KBM-7 (cell line): Measurements from ENCODE around the gene HPSE2.

ENCODE experiments used
- DNase-seq: peaks from one replicate; pipeline ENCODE4 v3.0.0-alpha.2; 2015
- in situ Hi-C: fragments of 300-500 bp; cut with MboI; formaldehyde crosslinking; loops from 2 replicates; pipeline ENCODE4 v1.14.3; 2020; ENCODE audit warnings: low sequenced_read_pairs, low pct_unique_long_range_greater_than_20kb, mixed read lengths

The HPSE2 gene

DNA sequence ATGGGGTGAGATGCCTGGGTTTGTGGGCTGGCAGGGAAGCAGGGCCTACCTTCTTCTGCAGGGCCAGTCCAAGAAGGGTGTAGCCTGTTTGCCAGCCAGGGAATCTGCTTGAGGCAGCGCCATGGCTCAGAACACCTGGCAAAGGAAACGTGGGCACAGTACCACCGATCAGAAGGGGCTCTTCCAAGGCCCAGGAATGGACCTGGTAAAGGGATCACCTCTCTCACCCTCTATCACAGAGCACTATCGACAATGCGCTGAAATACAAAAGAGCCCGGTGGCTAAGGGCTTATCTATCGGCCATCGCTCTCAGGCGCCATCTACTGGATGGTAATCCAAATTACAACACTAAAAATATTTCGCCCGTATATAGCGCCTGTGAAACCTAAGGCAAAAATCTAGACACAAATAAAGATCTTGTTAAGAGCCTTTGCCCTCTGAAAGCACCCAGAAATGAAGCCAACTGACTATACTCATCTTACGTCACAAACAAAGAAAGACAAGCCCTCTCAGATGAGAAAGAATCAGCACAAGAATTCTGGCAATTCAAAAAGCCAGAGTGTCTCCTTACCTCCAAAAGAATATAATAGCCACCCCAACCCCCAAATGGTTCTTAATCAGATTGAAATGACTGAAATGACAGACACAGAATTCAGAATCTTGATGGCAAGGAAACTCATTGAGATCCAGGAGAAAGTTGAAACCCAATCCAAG lies 571.2 kb downstream of the HPSE2 start:
- peak; percentile 66 for DNase-seq
- in situ Hi-C loops, result no loop called here

DNA sequence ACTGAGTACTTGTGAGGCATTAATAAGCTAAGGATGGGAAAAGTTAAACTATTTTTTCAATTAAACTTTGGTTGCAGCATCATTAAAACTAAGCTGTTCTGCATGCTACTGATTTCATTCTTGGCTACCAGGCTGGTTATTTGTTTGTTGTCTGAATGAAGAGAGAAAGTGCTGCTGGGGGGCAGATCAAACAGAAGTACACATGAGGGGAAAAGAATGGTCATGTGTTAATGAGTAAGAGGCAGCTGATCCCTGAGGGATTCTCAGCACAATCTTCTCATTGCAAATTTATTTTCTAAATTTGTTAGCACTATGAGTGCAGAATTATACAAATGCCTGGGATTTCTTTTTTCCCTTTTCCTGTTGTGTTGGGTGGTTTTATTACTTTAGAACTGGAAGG lies 575.7 kb downstream of the HPSE2 start:
- in situ Hi-C loops, result no loop called here
- no peak for DNase-seq

DNA sequence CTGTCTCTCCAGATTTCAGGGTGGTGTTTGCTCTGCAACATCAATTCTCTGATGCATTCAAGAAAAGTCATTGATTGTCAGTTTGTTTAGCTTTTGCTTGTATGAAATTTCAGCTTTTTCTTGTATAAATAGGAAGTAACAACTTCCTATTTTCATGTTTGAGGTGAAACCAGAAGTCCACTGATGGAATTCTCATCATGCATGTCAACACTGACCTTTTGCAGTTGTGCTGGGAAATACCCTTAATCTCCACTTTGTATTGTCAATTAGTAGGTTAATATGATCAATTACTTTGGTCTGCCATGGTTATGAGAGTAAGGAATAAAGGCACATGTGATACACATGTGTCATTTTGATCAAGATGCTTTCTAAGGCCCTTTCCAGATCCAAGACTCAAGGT lies 580.2 kb downstream of the HPSE2 start:
- in situ Hi-C loops, result no loop called here

DNA sequence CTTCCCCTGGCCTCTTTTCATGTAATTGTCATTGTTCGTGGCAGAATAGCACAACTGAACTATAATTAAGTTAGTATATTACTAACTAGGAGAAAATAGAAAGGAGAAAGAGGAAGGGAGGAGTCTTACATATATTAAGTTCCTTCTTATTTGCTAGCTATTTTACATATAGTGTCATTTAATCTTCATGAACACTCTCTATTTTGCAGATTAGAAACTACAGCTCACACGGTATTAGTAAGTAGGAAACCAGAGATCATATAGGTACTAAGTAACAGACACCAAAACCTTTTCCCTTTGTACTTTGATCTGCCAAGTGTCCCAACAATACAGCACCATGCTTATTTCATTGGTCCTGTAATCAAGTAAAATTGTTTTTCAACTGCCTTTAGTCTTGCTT lies 586.5 kb downstream of the HPSE2 start:
- no peak for DNase-seq
- in situ Hi-C loops, result no loop called here

More for the DNA sequence above, 580.2 kb downstream of the HPSE2 start:
- DNase-seq, result no peak

DNA sequence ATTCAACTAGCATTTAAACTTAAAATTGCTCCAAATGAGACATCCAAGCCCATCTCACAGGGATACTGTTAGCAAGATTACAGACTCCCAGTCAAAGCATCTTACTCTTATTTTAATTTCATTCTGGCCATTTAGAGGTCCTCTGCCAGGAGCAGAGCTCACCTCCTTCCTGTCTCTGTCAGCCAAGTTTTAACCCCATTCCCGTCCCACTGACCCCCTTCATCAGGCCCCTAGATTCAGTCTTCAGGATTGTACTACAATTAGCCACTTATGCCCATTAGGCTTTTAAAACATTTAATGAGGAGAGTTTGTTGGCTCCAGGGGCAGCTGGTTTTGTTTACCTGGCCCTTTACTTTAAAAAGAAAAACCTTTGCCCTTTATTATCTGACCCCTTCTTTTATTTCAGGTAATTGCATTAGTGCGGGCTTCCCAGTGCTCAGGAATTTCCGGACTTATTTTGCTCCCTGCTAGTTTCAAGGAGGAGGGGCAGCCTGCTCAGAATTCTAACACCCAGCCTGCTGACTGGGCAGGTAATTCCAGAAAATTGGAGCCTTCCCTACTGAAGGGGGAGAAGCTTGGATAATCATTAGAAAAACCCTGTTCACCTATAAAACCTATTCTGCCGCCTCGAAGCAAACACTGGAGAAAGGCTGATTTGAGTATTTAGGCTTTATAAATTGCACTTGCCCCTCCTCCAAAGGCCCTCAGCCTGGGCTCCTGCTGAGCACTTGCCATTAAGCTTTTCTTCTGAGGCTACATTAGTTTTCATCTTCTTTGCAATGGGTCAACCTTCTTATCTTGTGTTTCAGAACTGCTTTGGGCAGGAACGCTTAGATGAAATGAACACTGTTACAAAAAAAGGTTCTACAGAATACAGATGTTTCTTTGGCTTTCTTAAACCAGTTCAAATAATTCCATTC lies 588.4 kb downstream of the HPSE2 start:
- in situ Hi-C loops, result no loop called here
- DNase-seq, result no peak

DNA sequence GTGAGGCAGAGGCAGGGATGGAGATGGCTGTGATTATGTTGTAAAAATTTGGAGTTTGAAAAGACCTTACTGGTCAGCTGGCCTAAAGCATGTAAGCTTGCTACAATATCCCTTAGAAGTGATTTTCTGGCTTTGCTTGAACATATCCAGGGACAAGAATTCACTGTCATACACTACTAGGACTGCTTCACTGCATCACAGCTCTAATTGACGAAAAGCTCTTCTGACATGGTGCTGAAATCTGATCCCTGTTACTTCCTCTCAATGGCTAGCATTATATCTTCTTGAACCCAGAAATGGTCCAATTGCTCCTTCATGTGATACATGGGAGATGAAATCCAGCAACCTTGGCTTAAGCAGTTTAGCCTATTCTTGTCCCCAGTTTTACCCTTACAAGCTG lies 591.2 kb downstream of the HPSE2 start:
- DNase-seq, result no peak
- in situ Hi-C loops, result no loop called here

DNA sequence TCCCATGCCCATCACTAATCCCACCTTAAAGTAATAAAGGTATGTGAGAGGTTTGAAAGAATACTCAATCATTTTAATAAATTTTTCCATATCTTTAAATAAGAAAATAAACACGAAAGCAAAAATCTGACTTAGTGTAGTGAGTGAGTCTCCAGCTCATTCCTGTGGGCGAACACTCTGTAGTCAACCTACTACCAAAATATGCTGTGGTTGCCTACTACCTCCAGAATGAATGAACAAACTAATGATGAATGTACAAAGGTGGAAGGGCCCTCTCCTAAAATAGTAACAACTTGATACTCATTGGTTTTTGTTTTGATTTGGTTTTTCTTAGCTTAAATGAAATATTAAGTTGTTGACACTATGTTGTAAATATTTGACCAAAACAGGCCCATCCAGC lies 593.4 kb downstream of the HPSE2 start:
- in situ Hi-C loops, result no loop called here
- no peak for DNase-seq

DNA sequence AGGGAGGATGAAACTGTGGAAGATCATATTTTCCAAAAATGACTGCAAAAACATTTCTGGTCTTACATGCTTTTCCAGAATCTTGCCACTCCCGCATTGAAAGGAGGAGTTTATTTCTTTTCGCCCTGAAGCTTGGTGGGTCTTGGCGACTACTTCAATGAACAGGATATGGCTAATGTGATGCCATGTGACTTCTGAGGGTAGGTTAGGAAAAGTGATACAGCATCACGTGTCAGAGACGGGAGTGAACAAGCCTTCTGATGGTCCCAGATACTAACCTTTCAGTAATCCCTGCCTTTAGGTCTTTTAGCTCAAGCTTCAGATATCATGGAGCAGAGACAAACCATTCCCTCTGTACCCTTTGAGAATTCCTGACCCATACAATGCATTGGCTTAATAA lies 596.7 kb downstream of the HPSE2 start:
- DNase-seq, result no peak
- in situ Hi-C loops, result no loop called here

DNA sequence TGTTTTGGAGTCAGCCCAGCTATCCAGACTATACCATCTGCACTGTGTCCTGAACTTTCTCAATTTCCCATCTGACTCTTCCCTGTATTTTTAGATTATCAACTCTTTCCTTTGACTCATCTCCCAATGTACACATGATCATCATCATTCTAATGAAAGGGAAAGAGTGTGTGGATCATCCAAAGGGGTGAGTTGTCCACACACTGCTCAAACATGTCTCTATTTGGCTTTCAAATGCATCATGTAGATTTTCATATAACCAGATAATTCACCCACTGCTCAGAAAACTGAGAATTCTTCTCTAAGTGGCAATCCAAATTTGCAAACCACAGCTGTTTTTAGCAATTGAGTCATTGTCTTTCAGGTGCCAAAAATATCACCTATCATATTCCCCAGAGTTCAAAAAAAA lies 598.7 kb downstream of the HPSE2 start:
- in situ Hi-C loops, result no loop called here
- no peak for DNase-seq

DNA sequence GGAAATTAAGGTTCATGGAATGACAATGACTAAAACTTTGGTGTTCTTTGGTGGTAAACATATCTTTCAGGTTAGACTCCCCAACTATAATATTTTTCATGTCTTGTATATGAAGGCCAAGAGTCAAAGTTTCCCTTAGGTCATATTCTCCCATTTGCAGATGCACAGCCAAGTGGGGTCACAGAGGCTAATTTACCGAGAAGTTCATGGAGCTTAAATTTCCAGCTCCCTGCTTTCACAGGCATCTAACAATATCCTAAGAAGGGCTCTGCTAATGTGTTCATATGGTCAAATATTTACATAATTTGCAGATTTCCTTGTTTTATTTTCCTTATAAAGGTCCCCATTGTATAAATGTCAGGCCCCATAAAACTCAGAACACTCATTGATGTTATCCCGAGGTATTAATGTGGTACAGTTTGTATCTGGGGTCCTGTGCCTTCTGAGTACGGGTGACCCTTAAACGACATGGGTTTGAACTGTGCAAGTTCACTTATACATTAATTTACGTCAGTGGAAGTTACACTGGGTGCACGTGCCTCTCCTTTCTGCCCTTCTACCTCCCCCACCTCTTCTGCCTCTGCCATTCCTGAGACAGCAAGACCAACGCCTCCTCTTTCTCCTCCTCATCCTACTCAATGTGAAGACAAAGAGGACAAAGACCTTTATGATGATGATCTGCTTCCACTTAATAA lies 603.0 kb downstream of the HPSE2 start:
- in situ Hi-C loops, result no loop called here
- no peak for DNase-seq

DNA sequence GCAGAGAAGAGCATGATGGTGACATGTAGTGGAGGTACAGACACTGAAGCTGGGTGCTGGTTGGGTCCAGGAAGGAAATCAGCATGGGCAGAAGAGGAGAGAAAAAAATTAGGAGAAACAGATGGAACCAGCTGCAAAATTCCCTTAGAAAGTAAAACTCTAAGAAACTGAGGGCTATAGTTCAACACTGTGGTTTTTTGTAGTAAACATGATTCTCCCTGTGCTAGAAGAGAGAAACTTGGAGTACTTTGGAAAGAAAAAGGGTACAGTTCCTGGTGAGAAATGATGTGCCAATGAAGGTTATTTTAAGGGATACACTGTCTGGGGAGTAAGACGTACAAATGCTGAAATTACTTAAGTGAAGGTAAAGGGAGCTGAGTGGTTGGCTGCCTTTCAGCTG lies 607.4 kb downstream of the HPSE2 start:
- in situ Hi-C loops, result no loop called here
- DNase-seq, result no peak

DNA sequence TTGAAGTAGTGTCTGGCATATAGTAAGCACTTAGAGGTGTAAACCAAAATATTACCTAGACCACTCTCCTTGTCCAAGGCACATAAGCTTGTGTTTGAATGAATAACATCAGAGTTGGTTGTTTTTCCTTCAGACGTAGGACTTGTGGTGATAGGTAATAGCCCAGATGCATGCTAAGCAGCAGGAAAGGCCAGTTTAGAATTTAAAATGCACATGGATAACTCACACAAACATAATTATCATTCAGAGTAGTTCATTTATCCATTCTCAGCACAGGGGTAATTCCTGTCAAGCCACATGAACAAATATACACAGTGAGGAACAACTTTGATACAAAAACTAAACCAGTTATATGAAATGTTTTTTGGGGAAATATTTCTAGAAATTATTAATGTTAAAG lies 607.9 kb downstream of the HPSE2 start:
- in situ Hi-C loops, result no loop called here
- no peak for DNase-seq

DNA sequence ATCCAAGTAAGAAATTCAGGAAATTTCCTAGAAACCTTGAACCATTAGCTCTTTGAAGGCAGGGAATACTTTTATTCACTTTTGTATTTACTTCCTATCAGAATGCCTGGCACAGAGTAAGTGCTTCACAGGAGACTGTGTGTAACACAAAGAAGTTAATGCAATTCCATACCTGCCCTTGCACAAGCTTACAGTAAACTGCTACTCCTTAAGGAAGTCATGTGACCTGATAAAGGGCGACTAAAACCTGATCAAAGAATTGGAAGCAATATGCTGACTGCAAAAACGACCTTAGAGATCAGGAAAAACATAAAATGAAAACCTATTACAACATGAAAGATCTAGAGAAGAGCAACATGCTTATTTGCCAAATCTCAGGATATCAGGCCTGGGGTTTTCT lies 610.7 kb downstream of the HPSE2 start:
- in situ Hi-C loops, result no loop called here

DNA sequence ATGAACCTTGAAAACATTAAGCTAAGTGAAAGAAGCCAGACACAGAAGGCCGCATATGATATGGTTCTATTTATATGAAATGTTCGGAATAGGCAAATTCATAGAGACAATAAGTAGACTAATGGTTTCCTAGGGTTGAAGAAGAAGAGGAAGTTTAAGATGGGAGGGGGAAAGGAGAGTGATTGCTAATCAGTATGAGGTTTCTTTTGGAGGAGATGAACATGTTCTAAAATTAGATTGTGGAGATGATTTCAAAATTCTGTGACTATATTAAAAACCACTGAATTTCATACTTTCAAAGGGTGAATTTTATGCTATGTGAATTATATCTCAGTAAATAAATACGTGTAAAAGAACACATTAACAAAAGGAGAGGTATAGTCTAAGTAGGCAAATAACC lies 612.5 kb downstream of the HPSE2 start:
- DNase-seq, result peak; percentile 45
- in situ Hi-C loops, result no loop called here

More for the DNA sequence above, 610.7 kb downstream of the HPSE2 start:
- no peak for DNase-seq

DNA sequence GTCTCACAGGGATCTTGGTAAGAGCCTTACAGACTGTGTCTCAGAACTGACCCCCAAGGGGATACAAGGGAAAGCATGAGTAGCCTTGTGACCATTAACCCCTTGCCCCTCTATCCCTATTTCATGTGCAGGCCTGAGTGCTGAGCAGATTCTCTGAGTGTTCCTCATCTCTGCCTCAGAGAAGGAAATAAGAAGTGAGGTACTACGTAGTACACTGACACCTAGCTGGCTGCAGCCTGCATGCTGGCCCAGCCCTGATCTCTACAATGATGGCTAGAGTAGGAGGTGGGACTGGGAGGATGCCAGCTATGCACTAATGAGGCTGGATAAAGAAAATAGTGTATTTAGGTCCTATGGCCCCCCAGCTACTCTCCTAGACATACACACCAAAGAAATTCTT lies 614.0 kb downstream of the HPSE2 start:
- DNase-seq, result no peak
- in situ Hi-C loops, result no loop called here

DNA sequence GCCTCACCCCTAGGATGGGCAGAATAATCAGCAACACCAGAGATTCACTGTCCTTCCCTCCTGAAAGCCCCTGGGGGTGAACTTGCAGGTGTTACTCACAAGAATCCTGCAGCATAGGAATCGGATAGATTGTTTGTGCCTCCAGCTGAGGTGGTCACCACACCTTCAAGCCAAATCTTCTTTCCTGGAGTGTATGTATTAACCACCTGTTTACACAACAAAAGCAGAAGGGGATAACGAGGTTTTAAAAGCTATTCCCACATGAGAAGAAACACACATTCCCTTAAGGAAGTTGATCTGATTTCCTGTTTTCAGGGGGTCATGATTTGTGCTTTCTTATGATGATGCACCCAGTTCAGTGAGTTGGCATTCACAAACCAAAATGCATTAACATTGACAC lies 615.1 kb downstream of the HPSE2 start:
- DNase-seq, result no peak
- in situ Hi-C loops, result no loop called here

DNA sequence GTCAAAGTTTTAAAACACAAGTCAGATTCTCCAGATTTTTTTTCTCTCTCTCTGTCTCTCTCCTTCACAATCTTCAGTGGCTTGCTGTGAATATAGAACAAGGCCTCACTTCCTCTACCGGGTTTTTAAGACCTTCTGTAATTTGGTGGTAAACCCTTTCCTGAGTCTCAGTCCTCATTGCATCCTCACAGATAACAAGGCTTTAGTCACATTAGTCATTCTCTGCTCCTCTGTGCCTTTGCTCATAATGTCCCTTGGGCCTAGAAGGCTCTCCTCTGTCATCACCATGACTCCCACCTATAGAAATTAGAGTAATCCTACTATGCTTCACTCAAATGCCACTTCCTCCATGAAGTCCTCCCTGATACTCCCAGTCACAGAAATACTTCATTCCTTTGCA lies 616.2 kb downstream of the HPSE2 start:
- in situ Hi-C loops, result no loop called here
- peak; percentile 81 for DNase-seq

DNA sequence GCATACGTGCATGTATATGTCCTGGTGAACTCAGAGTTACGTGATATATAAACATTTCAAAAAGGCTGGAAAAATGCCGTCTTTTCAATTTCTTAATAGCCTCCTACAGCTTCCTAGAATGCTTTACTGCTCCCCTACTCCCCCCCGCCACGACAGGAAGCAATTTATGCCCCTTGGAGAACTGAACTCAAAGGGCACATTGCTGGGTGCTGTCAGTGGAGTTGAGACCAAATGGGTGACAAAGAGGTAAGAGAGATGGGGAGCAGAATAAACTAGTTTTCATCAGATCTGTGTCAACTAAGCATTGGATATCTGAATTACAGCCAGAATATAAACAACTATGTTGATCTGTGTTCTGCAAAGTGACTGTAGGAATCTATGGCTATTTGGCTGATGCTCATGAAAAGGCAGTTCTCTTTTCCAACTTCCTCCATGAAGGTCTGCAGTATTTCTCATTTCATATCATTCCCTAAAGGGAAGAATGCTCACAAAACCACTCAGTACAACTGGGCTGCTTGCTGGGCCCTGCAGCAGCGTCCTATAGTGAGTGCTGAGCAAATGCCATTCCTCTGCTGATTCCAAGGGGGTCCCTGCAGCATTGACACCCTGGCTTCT lies 617.6 kb downstream of the HPSE2 start:
- in situ Hi-C loops, result no loop called here
- peak; percentile 13 for DNase-seq

DNA sequence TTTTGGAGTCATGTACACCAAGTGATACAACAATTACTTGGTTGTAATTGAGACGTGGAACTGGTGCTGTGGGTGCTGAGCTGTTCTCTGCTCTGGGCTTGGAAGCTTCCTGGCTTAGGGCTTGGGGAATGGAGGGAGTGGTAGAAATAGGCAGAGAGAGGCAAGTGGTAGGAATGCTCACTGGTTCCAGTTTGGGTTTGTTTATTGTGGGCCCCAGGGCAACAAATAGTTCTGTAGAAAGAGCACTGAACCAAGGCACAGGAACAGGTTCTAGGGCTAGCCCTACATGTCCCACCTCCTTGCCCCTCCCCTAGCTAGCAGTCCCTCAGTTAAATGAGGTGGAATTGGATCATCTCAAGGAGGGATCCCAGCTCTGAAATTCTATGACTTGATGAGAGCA lies 622.2 kb downstream of the HPSE2 start:
- DNase-seq, result no peak
- in situ Hi-C loops, result no loop called here

DNA sequence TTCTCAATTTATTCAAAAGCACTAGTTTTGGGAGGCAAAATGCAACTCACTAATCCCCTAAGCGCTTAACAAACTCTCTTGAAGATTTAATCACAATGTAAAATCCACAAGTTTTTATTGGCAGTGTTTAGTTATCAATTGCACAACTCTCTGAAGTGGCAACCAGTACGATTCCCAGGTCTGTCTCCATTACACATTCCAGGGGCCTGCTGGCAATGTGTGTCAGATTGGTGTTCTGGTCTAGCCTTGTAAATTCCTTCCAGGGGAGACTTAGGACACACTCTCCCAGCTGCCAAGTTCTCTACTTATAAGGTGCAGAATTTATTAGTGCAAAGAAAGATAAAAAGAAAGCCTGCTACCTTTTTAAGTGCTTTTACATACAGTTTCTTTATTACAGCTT lies 624.2 kb downstream of the HPSE2 start:
- DNase-seq, result no peak
- in situ Hi-C loops, result no loop called here
